ENCODE results near the gene OR51G2.

DNA sequence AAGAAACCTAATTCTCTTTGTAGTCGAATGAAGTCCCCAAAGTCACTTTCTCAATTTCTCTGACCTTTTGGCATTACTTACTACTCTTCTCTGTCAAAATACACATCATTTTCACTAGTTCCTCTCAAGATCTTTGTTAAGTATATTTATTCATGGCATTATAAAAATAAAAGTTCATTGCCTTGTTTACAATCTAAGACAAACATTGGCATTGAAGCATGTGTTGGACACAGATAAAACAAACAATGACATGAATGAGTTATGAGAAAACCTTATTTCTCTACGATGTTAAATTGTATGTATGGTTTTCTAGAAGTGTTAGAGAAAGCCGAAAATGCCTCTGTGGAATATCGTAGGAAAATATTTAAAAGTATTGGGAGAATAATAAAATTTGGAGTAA lies 13.6 kb upstream of the OR51G2 start:
- TF ChIP-seq, protein P1, sequence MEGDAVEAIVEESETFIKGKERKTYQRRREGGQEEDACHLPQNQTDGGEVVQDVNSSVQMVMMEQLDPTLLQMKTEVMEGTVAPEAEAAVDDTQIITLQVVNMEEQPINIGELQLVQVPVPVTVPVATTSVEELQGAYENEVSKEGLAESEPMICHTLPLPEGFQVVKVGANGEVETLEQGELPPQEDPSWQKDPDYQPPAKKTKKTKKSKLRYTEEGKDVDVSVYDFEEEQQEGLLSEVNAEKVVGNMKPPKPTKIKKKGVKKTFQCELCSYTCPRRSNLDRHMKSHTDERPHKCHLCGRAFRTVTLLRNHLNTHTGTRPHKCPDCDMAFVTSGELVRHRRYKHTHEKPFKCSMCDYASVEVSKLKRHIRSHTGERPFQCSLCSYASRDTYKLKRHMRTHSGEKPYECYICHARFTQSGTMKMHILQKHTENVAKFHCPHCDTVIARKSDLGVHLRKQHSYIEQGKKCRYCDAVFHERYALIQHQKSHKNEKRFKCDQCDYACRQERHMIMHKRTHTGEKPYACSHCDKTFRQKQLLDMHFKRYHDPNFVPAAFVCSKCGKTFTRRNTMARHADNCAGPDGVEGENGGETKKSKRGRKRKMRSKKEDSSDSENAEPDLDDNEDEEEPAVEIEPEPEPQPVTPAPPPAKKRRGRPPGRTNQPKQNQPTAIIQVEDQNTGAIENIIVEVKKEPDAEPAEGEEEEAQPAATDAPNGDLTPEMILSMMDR (conservative IDR thresholded peaks at IDR 0.05; ENCODE audit: low read depth, low read length) = no peak
- no peak for TF ChIP-seq EZH2 (IDR thresholded peaks at IDR 0.05; ENCODE audit: borderline replicate concordance, low read depth, low read length, poor library complexity, severe bottlenecking)

Measured in A673 (cell line).